Measurements from ENCODE around the gene FAM110A.

- TF ChIP-seq, protein P1, sequence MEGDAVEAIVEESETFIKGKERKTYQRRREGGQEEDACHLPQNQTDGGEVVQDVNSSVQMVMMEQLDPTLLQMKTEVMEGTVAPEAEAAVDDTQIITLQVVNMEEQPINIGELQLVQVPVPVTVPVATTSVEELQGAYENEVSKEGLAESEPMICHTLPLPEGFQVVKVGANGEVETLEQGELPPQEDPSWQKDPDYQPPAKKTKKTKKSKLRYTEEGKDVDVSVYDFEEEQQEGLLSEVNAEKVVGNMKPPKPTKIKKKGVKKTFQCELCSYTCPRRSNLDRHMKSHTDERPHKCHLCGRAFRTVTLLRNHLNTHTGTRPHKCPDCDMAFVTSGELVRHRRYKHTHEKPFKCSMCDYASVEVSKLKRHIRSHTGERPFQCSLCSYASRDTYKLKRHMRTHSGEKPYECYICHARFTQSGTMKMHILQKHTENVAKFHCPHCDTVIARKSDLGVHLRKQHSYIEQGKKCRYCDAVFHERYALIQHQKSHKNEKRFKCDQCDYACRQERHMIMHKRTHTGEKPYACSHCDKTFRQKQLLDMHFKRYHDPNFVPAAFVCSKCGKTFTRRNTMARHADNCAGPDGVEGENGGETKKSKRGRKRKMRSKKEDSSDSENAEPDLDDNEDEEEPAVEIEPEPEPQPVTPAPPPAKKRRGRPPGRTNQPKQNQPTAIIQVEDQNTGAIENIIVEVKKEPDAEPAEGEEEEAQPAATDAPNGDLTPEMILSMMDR (IDR thresholded peaks at IDR 0.05) = no peak
- no peak for TF ChIP-seq POLR2A (IDR thresholded peaks at IDR 0.05)
Observed at GRCh38 chr20:872855-873520, 39.5 kb downstream of the FAM110A start.

Measured in body of pancreas (tissue), 4 donors.